ENCODE results near the gene DIABLO. TPM values are rescaled to one million over a fixed set of nuclear protein-coding genes. Genes with fewer than 3 reads are reported as not detected.
"Not testable (repeated sequence)": the region's sequence is repeated elsewhere in the genome, so short reads cannot be mapped to it uniquely, and the experiment has no call there.

DIABLO gene
- total RNA-seq, 1 experiment from 2014 or later, result 74.6 TPM

GRCh38 chr12:122258939-122259338, 33.1 kb upstream of the DIABLO start:
- H3K9me3 Mint-ChIP-seq; H3K4ac ChIP-seq (ENCODE audit: low read depth, low read length); H3K27ac ChIP-seq (ENCODE audit: insufficient read length, low read depth, low read length); H2BK120ac ChIP-seq (ENCODE audit: low read depth, low read length, poor library complexity, severe bottlenecking); H3K4me1 ChIP-seq (ENCODE audit: insufficient read depth, low read length); H4K91ac ChIP-seq (ENCODE audit: insufficient read length, low read depth, low read length); H2BK5ac ChIP-seq (ENCODE audit: insufficient read length, low read length); H3K9ac ChIP-seq (ENCODE audit: extremely low read depth, insufficient read length, low read length); H3K4me2 ChIP-seq (ENCODE audit: insufficient read depth, insufficient read length, low read length); H3K27me3 Mint-ChIP-seq (ENCODE audit: low read depth); H3K27me3 ChIP-seq (ENCODE audit: insufficient read depth, low read length); H3K23me2 ChIP-seq (ENCODE audit: insufficient read length, low read depth, low read length, poor library complexity, severe bottlenecking); H3K9me3 ChIP-seq (ENCODE audit: control insufficient read depth, low read depth, low read length); H3T11ph ChIP-seq (ENCODE audit: low read length); H3K56ac ChIP-seq (ENCODE audit: insufficient read length, low read depth, low read length); DNase-seq; H4K20me1 ChIP-seq (ENCODE audit: control insufficient read depth, insufficient read depth, insufficient read length); H3K27ac Mint-ChIP-seq; H3K79me2 ChIP-seq (ENCODE audit: insufficient read depth, low read length); H2AK5ac ChIP-seq (ENCODE audit: insufficient read length, low read length); H2AFZ ChIP-seq (ENCODE audit: low read length); H2BK15ac ChIP-seq (ENCODE audit: low read depth, low read length); H4K5ac ChIP-seq (ENCODE audit: insufficient read length, low read depth, low read length); H3K18ac ChIP-seq (ENCODE audit: insufficient read length, low read depth, low read length); H4K8ac ChIP-seq (replicated peaks; ENCODE audit: insufficient read length, low read depth, low read length); H3K4me1 Mint-ChIP-seq; H2BK20ac ChIP-seq (ENCODE audit: low read depth, low read length, poor library complexity, severe bottlenecking); H3K79me1 ChIP-seq (ENCODE audit: insufficient read depth, low read depth, low read length, poor library complexity, severe bottlenecking); H3K4me3 Mint-ChIP-seq; H3K23ac ChIP-seq (ENCODE audit: insufficient read length, low read depth, low read length); H3K14ac ChIP-seq (ENCODE audit: insufficient read depth, low read length); H2BK12ac ChIP-seq (ENCODE audit: insufficient read length, low read depth, low read length): not testable (repeated sequence)
- WGBS (ENCODE audit: extremely low coverage, insufficient read length, low lambda C conversion rate), result no CpG with 5 or more reads among the region's 4 CpGs
- H3K36me3 Mint-ChIP-seq (ENCODE audit: insufficient read depth in 1 of 3, low read depth in 3 of 3), result peaks cover 15 to 59% (median 52%) of the 10 kb centered on the region in 3 experiments; a peak in 6 of 7 replicates

- not testable (repeated sequence) for H2BK120ac ChIP-seq (ENCODE audit: low read depth, low read length, poor library complexity, severe bottlenecking); H2AFZ ChIP-seq (ENCODE audit: low read length); H3K9me3 ChIP-seq (ENCODE audit: control insufficient read depth, low read depth, low read length); H3K27ac Mint-ChIP-seq; H3K9ac ChIP-seq (ENCODE audit: extremely low read depth, insufficient read length, low read length); H3T11ph ChIP-seq (ENCODE audit: low read length); H3K18ac ChIP-seq (ENCODE audit: insufficient read length, low read depth, low read length); H3K4me1 ChIP-seq (ENCODE audit: insufficient read depth, low read length); H3K27me3 Mint-ChIP-seq (ENCODE audit: low read depth); H3K27me3 ChIP-seq (ENCODE audit: insufficient read depth, low read length); H3K4me2 ChIP-seq (ENCODE audit: insufficient read depth, insufficient read length, low read length); H2BK5ac ChIP-seq (ENCODE audit: insufficient read length, low read length); H3K4me3 Mint-ChIP-seq; H2BK12ac ChIP-seq (ENCODE audit: insufficient read length, low read depth, low read length); H3K4ac ChIP-seq (ENCODE audit: low read depth, low read length); H3K23ac ChIP-seq (ENCODE audit: insufficient read length, low read depth, low read length); H3K4me1 Mint-ChIP-seq; H4K91ac ChIP-seq (ENCODE audit: insufficient read length, low read depth, low read length); H4K5ac ChIP-seq (ENCODE audit: insufficient read length, low read depth, low read length); H2BK15ac ChIP-seq (ENCODE audit: low read depth, low read length); H3K79me2 ChIP-seq (ENCODE audit: insufficient read depth, low read length); H3K27ac ChIP-seq (ENCODE audit: insufficient read length, low read depth, low read length); H2BK20ac ChIP-seq (ENCODE audit: low read depth, low read length, poor library complexity, severe bottlenecking); H3K23me2 ChIP-seq (ENCODE audit: insufficient read length, low read depth, low read length, poor library complexity, severe bottlenecking); H2AK5ac ChIP-seq (ENCODE audit: insufficient read length, low read length); H3K79me1 ChIP-seq (ENCODE audit: insufficient read depth, low read depth, low read length, poor library complexity, severe bottlenecking); H3K56ac ChIP-seq (ENCODE audit: insufficient read length, low read depth, low read length); H4K20me1 ChIP-seq (ENCODE audit: control insufficient read depth, insufficient read depth, insufficient read length); H3K14ac ChIP-seq (ENCODE audit: insufficient read depth, low read length); H3K9me3 Mint-ChIP-seq; DNase-seq; H4K8ac ChIP-seq (replicated peaks; ENCODE audit: insufficient read length, low read depth, low read length)
- WGBS (ENCODE audit: extremely low coverage, insufficient read length, low lambda C conversion rate), result no CpG with 5 or more reads among the region's 4 CpGs
- H3K36me3 Mint-ChIP-seq (ENCODE audit: insufficient read depth in 1 of 3, low read depth in 3 of 3), result peaks cover 15 to 56% (median 48%) of the 10 kb centered on the region in 3 experiments; a peak in 6 of 7 replicates
Measured at GRCh38 chr12:122258462-122258861, 32.6 kb upstream of the DIABLO start.
